RWPE2 (cell line): ENCODE data around the gene CCDC30.
A peak's percentile ranks its signal among the peaks of the same experiment; 100 is the strongest.

Experiments
- ATAC-seq: fragments of 200-7000 bp; cut with Tn5 transposase; 3 replicates; pipeline ENCODE4 v1.9.1; 2021; ENCODE audit warnings: low read depth
- DNase-seq: peaks from one replicate; pipeline ENCODE4 v3.0.0-alpha.2; 2020; ENCODE audit warnings: low spot score
- H3K27ac ChIP-seq: fragments of 450-650 bp; 2 replicates; pipeline ENCODE4 v1.5.1; 2017; ENCODE audit warnings: mild to moderate bottlenecking; ENCODE audit not compliant: poor library complexity, severe bottlenecking
- H3K27me3 ChIP-seq: fragments of 250-450 bp; sonication (Bioruptor Pico); 2 replicates; pipeline ENCODE4 v1.5.1; 2021; ENCODE audit warnings: mild to moderate bottlenecking, moderate library complexity; ENCODE audit not compliant: insufficient read depth, poor library complexity, severe bottlenecking
- H3K36me3 ChIP-seq: fragments of 250-450 bp; sonication (Bioruptor Pico); 2 replicates; pipeline ENCODE4 v1.5.1; 2020; ENCODE audit warnings: low read depth, mild to moderate bottlenecking, moderate library complexity
- H3K4me1 ChIP-seq: fragments of 250-450 bp; sonication (Bioruptor Pico); 2 replicates; pipeline ENCODE4 v1.5.1; 2021; ENCODE audit warnings: mild to moderate bottlenecking, moderate library complexity; ENCODE audit not compliant: insufficient read depth, poor library complexity, severe bottlenecking
- H3K4me3 ChIP-seq: fragments of 250-450 bp; sonication (Bioruptor Pico); 2 replicates; pipeline ENCODE4 v1.5.1; 2021; ENCODE audit warnings: mild to moderate bottlenecking, moderate library complexity; ENCODE audit not compliant: severe bottlenecking
- H3K9me3 ChIP-seq: fragments of 250-450 bp; sonication (Bioruptor Pico); 2 replicates; pipeline ENCODE4 v1.5.1; 2021; ENCODE audit warnings: mild to moderate bottlenecking, moderate library complexity; ENCODE audit not compliant: severe bottlenecking
- TF ChIP-seq, protein P1 (sequence below): fragments of 450-650 bp; IDR thresholded peaks from one replicate; pipeline ENCODE4 v1.5.1; 2017; ENCODE audit warnings: mild to moderate bottlenecking, moderate library complexity; ENCODE audit not compliant: poor library complexity, severe bottlenecking

CCDC30 gene

DNA sequence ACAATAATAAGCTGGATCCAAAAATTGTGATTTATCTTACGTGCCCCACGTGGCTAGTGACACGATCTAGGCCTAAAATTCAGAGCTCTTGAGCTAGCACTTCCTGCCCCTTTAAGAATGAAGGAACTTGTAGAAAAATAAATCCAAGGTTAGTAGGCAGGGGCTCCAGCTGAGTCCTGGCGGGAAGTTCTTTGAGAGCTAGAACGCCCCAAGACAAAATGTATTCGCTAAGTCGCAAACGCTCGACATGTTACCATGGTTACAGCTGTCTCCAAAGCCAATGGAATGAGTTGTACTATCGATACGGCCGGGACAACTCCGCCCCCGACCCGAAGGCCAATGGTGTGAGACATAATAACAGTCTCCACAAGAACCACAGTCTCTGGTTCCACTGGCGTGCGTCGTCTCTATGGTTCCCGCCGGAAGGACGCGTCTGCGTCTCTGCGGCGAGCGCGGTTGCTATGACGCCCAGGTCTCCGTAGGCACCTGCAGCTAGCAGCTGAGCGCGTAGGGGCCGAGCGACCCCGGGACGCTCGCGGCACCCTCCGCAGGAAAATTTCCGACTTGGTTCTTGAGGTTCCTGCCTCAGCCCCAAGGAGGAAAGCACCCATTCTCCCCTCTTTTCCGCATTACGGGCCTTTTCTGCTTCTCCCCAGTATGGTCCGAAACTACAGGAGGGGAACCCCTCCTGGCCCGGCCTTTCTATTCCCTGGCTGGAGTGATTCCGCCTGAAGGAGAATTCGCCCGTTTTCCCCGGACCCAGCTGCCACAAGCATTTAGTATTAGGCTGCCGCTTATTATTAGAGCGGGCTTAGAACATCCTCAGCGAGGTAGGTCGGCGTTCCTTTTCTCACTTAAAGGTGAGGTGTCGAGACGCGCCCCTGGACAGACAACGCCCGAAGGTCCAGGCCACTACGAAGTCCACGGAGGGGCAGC is at the start of gene CCDC30:
Gene CCDC30 (plus strand): TSS at position 459 of the 936 bp plus-strand sequence. CDS start 17,266 bp downstream, outside the sequence.
- Histone ChIP-seq H3K27me3 (no peaks in the 10 kb centered on the region), H3K9me3 (no peaks in the 10 kb centered on the region), H3K27ac (peak within 1 kb of the TSS; percentile 34), H3K36me3 (peaks cover 20% of the 10 kb centered on the region), H3K4me1 (peaks cover 5% of the 10 kb centered on the region), H3K4me3 (peak within 1 kb of the TSS; percentile 58)
- DNase-seq (peak; percentile 96), ATAC-seq (peak; percentile 100)
- TF ChIP-seq, protein P1, sequence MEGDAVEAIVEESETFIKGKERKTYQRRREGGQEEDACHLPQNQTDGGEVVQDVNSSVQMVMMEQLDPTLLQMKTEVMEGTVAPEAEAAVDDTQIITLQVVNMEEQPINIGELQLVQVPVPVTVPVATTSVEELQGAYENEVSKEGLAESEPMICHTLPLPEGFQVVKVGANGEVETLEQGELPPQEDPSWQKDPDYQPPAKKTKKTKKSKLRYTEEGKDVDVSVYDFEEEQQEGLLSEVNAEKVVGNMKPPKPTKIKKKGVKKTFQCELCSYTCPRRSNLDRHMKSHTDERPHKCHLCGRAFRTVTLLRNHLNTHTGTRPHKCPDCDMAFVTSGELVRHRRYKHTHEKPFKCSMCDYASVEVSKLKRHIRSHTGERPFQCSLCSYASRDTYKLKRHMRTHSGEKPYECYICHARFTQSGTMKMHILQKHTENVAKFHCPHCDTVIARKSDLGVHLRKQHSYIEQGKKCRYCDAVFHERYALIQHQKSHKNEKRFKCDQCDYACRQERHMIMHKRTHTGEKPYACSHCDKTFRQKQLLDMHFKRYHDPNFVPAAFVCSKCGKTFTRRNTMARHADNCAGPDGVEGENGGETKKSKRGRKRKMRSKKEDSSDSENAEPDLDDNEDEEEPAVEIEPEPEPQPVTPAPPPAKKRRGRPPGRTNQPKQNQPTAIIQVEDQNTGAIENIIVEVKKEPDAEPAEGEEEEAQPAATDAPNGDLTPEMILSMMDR = no peak

DNA sequence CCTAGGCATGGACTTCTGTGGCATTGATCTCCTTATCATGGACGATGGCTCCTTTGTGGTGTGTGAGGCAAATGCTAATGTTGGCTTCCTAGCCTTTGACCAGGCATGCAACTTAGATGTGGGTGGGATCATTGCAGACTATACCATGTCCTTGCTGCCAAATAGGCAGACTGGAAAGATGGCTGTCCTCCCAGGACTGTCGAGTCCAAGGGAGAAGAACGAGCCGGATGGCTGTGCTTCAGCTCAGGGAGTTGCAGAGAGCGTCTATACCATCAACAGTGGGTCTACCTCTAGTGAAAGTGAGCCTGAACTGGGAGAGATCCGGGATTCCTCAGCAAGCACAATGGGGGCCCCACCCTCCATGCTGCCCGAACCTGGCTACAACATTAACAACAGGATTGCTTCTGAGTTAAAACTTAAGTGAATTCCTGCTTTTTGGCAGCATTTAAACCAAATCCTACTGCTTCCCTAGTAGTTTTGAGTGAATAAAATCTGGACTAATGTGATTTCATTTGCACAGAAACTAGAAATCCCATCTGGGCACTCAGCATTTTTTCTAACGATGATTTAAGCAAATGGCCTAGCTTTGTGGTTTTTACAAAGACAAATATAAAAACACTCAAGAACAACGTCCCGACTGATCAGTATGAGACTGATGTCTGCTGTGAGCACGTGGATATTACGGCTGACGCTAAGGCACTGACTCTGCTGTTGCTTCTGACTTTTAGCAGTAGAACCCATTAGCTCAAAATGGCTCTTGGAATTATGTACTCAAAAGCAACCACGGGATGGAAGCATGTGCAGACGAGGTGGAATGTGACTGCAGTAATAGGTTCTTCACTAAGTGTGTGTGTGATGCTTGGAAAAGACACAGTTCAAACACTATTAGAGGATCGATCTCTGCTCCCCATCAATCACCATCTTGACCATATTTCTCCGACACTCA is 48.3 kb upstream of the CCDC30 start:
- H3K4me3 ChIP-seq = no peak overlapping the region
- H3K27me3 ChIP-seq = no peaks in the 10 kb centered on the region
- H3K36me3 ChIP-seq = no peaks in the 10 kb centered on the region
- TF ChIP-seq, protein P1 = no peak
- no peak for DNase-seq
- H3K9me3 ChIP-seq = no peaks in the 10 kb centered on the region
- no peak overlapping the region for H3K27ac ChIP-seq
- no peaks in the 10 kb centered on the region for H3K4me1 ChIP-seq
- no peak for ATAC-seq

DNA sequence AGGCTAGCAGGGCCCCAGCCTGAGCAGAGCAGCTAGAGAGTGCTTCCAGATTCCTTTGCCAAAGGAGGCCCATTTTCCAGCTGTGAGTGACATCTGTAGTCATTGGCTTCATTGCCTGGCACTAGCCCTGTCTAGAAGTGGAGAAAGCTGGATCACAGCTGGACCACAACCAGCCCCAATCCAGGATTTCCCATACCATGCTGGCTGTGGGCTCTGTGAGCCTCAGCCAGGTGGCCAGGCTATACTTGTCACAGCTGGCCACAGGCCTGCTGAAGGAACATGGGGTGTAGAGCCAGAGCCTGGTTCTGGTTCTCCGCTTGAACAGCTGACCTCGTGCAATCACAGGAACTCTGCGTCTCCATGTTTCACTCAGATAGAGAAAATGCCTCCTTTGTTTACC is 45.9 kb upstream of the CCDC30 start:
- no peaks in the 10 kb centered on the region for H3K9me3 ChIP-seq
- no peak overlapping the region for H3K27ac ChIP-seq
- H3K36me3 ChIP-seq = no peaks in the 10 kb centered on the region
- no peak for ATAC-seq
- H3K4me3 ChIP-seq = no peak overlapping the region
- H3K4me1 ChIP-seq = peaks cover 4% of the 10 kb centered on the region
- TF ChIP-seq, protein P1 = no peak
- H3K27me3 ChIP-seq = no peaks in the 10 kb centered on the region
- DNase-seq = no peak

DNA sequence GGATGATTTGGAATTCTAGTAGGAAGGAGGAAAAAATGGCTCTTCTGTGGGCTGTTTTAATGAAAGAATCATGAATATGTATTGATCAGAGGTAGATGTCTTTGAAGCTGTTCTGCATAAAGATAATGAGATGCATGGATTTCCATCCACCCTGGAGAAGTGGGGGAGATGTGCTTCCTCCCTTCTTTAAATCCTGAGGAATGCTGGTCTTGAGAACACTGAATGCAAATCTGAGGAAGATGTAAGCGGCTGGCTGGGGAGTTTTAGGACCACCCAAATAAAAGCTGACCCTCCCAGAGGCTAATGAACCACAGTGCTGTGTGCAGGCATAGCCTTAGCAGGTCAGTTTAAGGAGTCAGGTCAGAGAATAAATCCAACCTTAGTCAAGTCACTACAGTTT is 44.6 kb upstream of the CCDC30 start:
- ATAC-seq = no peak
- H3K27ac ChIP-seq = no peak overlapping the region
- TF ChIP-seq, protein P1 = no peak
- no peaks in the 10 kb centered on the region for H3K9me3 ChIP-seq
- no peak for DNase-seq
- no peaks in the 10 kb centered on the region for H3K36me3 ChIP-seq
- peaks cover 4% of the 10 kb centered on the region for H3K4me1 ChIP-seq
- H3K27me3 ChIP-seq = no peaks in the 10 kb centered on the region
- no peak overlapping the region for H3K4me3 ChIP-seq
